A549 (cell line): ENCODE measurements around the gene PRICKLE4.

Experiments used
- BHLHE40 ChIP-seq: IDR thresholded peaks from 2 replicates; pipeline ENCODE4 v1.6.1; 2012; ENCODE audit warnings: low read depth, low read length, inconsistent platforms
- EP300 ChIP-seq, 2 experiments: fragments of >200 bp; sonication (Bioruptor Twin); formaldehyde crosslinking; IDR thresholded peaks; 2 replicates in 1 of 2; 3 replicates in 1 of 2; pipeline ENCODE4 v1.6.1; 2016 to 2017
- ESRRA ChIP-seq: fragments of 150-350 bp; IDR thresholded peaks from 2 replicates; pipeline ENCODE4 v1.6.1; 2014; ENCODE audit warnings: mild to moderate bottlenecking, low read length, borderline replicate concordance
- MAFK ChIP-seq: fragments of 450-650 bp; IDR thresholded peaks from 2 replicates; pipeline ENCODE4 v1.6.1; 2014; ENCODE audit not compliant: partially characterized antibody
- TF ChIP-seq, protein P1 (sequence below): fragments of >200 bp; sonication (Bioruptor Twin); formaldehyde crosslinking; IDR thresholded peaks from 3 replicates; pipeline ENCODE4 v1.5.1; 2016
- TF ChIP-seq, protein P2 (sequence below): IDR thresholded peaks from 2 replicates; pipeline ENCODE4 v1.6.1; 2012
- TF ChIP-seq, protein P3 (sequence below): fragments of 200-600 bp; sonication (generic); IDR thresholded peaks from 2 replicates; pipeline ENCODE4 v1.6.1; 2016; ENCODE audit warnings: antibody characterized with exemption, mild to moderate bottlenecking, moderate library complexity

DNA sequence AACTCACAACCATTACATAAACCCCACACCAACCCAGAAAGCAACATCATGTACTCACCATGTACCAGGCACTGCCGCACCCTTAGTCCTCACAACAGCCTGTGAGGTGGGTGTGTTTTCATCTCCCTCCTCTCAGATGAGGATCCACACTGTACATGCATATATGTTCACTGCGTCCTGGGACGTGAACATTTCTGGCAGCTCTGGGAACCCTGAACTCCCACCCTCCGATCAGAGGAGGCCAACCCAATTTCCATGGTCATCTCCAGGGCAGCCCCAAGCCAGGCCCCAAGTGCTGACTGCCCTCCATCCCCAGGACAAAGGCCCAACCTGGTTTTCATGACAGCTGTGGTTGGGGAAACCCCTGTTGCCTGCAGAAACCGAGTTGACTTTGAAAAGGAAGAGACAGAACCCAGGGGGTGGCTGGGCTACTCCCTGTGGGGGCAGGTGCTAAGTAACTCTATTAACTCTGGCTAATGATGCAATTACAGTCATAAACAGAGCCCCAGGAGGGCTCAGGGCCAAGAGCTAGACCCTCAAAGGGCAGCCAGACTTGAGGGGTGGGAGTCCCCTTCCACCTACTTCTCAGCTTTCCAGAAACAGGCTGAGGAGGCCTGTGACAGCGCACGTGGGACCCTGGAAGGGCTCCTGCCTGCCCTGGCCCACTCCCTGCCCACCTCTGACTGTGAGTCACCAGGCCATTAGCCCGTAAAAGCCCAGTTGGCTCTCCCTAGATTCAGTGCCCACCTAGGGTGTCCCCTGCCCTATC lies 47.8 kb upstream of the PRICKLE4 start:
- no peak for TF ChIP-seq EP300 (IDR thresholded peaks at IDR 0.05)
- TF ChIP-seq BHLHE40, result no peak
- TF ChIP-seq, protein P1, sequence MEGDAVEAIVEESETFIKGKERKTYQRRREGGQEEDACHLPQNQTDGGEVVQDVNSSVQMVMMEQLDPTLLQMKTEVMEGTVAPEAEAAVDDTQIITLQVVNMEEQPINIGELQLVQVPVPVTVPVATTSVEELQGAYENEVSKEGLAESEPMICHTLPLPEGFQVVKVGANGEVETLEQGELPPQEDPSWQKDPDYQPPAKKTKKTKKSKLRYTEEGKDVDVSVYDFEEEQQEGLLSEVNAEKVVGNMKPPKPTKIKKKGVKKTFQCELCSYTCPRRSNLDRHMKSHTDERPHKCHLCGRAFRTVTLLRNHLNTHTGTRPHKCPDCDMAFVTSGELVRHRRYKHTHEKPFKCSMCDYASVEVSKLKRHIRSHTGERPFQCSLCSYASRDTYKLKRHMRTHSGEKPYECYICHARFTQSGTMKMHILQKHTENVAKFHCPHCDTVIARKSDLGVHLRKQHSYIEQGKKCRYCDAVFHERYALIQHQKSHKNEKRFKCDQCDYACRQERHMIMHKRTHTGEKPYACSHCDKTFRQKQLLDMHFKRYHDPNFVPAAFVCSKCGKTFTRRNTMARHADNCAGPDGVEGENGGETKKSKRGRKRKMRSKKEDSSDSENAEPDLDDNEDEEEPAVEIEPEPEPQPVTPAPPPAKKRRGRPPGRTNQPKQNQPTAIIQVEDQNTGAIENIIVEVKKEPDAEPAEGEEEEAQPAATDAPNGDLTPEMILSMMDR, result no peak
- TF ChIP-seq, protein P2, sequence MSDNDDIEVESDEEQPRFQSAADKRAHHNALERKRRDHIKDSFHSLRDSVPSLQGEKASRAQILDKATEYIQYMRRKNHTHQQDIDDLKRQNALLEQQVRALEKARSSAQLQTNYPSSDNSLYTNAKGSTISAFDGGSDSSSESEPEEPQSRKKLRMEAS, result no peak
- TF ChIP-seq, protein P3, sequence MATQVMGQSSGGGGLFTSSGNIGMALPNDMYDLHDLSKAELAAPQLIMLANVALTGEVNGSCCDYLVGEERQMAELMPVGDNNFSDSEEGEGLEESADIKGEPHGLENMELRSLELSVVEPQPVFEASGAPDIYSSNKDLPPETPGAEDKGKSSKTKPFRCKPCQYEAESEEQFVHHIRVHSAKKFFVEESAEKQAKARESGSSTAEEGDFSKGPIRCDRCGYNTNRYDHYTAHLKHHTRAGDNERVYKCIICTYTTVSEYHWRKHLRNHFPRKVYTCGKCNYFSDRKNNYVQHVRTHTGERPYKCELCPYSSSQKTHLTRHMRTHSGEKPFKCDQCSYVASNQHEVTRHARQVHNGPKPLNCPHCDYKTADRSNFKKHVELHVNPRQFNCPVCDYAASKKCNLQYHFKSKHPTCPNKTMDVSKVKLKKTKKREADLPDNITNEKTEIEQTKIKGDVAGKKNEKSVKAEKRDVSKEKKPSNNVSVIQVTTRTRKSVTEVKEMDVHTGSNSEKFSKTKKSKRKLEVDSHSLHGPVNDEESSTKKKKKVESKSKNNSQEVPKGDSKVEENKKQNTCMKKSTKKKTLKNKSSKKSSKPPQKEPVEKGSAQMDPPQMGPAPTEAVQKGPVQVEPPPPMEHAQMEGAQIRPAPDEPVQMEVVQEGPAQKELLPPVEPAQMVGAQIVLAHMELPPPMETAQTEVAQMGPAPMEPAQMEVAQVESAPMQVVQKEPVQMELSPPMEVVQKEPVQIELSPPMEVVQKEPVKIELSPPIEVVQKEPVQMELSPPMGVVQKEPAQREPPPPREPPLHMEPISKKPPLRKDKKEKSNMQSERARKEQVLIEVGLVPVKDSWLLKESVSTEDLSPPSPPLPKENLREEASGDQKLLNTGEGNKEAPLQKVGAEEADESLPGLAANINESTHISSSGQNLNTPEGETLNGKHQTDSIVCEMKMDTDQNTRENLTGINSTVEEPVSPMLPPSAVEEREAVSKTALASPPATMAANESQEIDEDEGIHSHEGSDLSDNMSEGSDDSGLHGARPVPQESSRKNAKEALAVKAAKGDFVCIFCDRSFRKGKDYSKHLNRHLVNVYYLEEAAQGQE, result no peak
- no peak for TF ChIP-seq MAFK
- no peak for TF ChIP-seq ESRRA
